NCI-H2227 treated with DMSO at 0.1 percent for 48 hours (cell line): ENCODE data around the gene CTTN.
"Not testable (repeated sequence)": the region's sequence is repeated elsewhere in the genome, so short reads cannot be mapped to it uniquely, and the experiment has no call there.

Source experiments
- DNase-seq: peaks from one replicate; lab custom pipeline; 2025; lab: John Stamatoyannopoulos, UW

The CTTN gene

GRCh38 chr11:70381350-70381749 lies 17.0 kb upstream of the CTTN start:
- no peak for DNase-seq

- peak; percentile 71 for DNase-seq
These were observed 16.2 kb upstream of the CTTN start for GRCh38 chr11:70381872-70382861.

GRCh38 chr11:70383664-70384565 lies 14.4 kb upstream of the CTTN start:
- no peak for DNase-seq

- no peak for DNase-seq
These were observed 13.7 kb upstream of the CTTN start for GRCh38 chr11:70384566-70385152.

- DNase-seq: no peak
These were observed 10.8 kb upstream of the CTTN start for GRCh38 chr11:70387564-70387963.

GRCh38 chr11:70389201-70389600 lies 9.1 kb upstream of the CTTN start:
- DNase-seq: no peak

- DNase-seq: not testable (repeated sequence)
These were observed 7.4 kb upstream of the CTTN start for GRCh38 chr11:70390882-70391281.

- no peak for DNase-seq
These were observed 3.9 kb upstream of the CTTN start for GRCh38 chr11:70394211-70394950.

GRCh38 chr11:70397336-70397982 lies 870 bp upstream of the CTTN start:
- DNase-seq: peak; percentile 50

GRCh38 chr11:70398834-70399680 lies 728 bp downstream of the CTTN start:
- DNase-seq: no peak

GRCh38 chr11:70399681-70400112 lies 1.4 kb downstream of the CTTN start:
- DNase-seq: no peak

GRCh38 chr11:70400643-70401042 lies 2.3 kb downstream of the CTTN start:
- no peak for DNase-seq

GRCh38 chr11:70402016-70402415 lies 3.7 kb downstream of the CTTN start:
- no peak for DNase-seq

- no peak for DNase-seq
These were observed 4.4 kb downstream of the CTTN start for GRCh38 chr11:70402685-70403084.

GRCh38 chr11:70404244-70404643 lies 5.9 kb downstream of the CTTN start:
- DNase-seq: no peak

- no peak for DNase-seq
These were observed 7.5 kb downstream of the CTTN start for GRCh38 chr11:70405679-70406395.

GRCh38 chr11:70407121-70407520 lies 8.8 kb downstream of the CTTN start:
- DNase-seq: no peak

- no peak for DNase-seq
These were observed 9.5 kb downstream of the CTTN start for GRCh38 chr11:70407814-70408213.

GRCh38 chr11:70408326-70408725 lies 10.0 kb downstream of the CTTN start:
- not testable (repeated sequence) for DNase-seq
